ENCODE measurements around the gene HK1.
A peak's percentile ranks its signal among the peaks of the same experiment; 100 is the strongest.

HK1 gene

GRCh38 chr10:69374242-69374641 is 95.9 kb downstream of the HK1 start:
- DNase-seq: no peak

- DNase-seq: no peak
Observed at GRCh38 chr10:69374931-69375306, 96.6 kb downstream of the HK1 start.

- DNase-seq: peak in 27 of 56 donors; percentile 12 to 82 (median 43)
Observed at GRCh38 chr10:69375307-69376151, 97.2 kb downstream of the HK1 start.

- DNase-seq: no peak
Observed at GRCh38 chr10:69376662-69377061, 98.4 kb downstream of the HK1 start.

GRCh38 chr10:69377191-69377590 is 98.9 kb downstream of the HK1 start:
- DNase-seq: no peak

- DNase-seq: no peak
Observed at GRCh38 chr10:69377933-69378332, 99.6 kb downstream of the HK1 start.

- no peak for DNase-seq
Observed at GRCh38 chr10:69379800-69380199, 101.5 kb downstream of the HK1 start.

- DNase-seq: no peak
Observed at GRCh38 chr10:69382382-69383117, 104.3 kb downstream of the HK1 start.

GRCh38 chr10:69383558-69383957 is 105.3 kb downstream of the HK1 start:
- DNase-seq: no peak

- DNase-seq: no peak
Observed at GRCh38 chr10:69384320-69384719, 106.0 kb downstream of the HK1 start.

GRCh38 chr10:69385454-69386350 is 107.4 kb downstream of the HK1 start:
- DNase-seq: no peak

GRCh38 chr10:69387500-69387899 is 109.2 kb downstream of the HK1 start:
- no peak for DNase-seq

GRCh38 chr10:69388488-69388887 is 110.2 kb downstream of the HK1 start:
- DNase-seq: no peak

- DNase-seq: no peak
Observed at GRCh38 chr10:69389827-69390490, 111.7 kb downstream of the HK1 start.

- no peak for DNase-seq
Observed at GRCh38 chr10:69391158-69391557, 112.9 kb downstream of the HK1 start.

- peak in 49 of 56 donors; percentile 14 to 87 (median 54) for DNase-seq
Observed at GRCh38 chr10:69392481-69393000, 114.2 kb downstream of the HK1 start.

- DNase-seq: no peak
Observed at GRCh38 chr10:69394020-69394419, 115.7 kb downstream of the HK1 start.

GRCh38 chr10:69397972-69398371 is 119.7 kb downstream of the HK1 start:
- DNase-seq: no peak

- DNase-seq: no peak
Observed at GRCh38 chr10:69398466-69398865, 120.2 kb downstream of the HK1 start.

GRCh38 chr10:69400936-69401335 is 122.6 kb downstream of the HK1 start:
- no peak for DNase-seq

- no peak for DNase-seq
Observed at GRCh38 chr10:69401416-69401815, 123.1 kb downstream of the HK1 start.

Data from nucleus accumbens (tissue), 56 donors.